ENCODE measurements around the gene TRIM47. TPM values are rescaled to one million over a fixed set of nuclear protein-coding genes. Genes with fewer than 3 reads are reported as not detected.

The TRIM47 gene
- total RNA-seq, 1 donor from 2014 or later: 46.3 TPM

- TF ChIP-seq, protein P1, sequence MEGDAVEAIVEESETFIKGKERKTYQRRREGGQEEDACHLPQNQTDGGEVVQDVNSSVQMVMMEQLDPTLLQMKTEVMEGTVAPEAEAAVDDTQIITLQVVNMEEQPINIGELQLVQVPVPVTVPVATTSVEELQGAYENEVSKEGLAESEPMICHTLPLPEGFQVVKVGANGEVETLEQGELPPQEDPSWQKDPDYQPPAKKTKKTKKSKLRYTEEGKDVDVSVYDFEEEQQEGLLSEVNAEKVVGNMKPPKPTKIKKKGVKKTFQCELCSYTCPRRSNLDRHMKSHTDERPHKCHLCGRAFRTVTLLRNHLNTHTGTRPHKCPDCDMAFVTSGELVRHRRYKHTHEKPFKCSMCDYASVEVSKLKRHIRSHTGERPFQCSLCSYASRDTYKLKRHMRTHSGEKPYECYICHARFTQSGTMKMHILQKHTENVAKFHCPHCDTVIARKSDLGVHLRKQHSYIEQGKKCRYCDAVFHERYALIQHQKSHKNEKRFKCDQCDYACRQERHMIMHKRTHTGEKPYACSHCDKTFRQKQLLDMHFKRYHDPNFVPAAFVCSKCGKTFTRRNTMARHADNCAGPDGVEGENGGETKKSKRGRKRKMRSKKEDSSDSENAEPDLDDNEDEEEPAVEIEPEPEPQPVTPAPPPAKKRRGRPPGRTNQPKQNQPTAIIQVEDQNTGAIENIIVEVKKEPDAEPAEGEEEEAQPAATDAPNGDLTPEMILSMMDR (IDR thresholded peaks at IDR 0.05): no peak
- Mint-ChIP-seq H3K4me3 (ENCODE audit: unreplicated experiment) (no peak overlapping the region), H3K27ac (ENCODE audit: unreplicated experiment) (no peak overlapping the region), H3K9me3 (ENCODE audit: low read depth) (no peaks in the 10 kb centered on the region), H3K4me1 (ENCODE audit: low read depth) (no peaks in the 10 kb centered on the region), H3K27me3 (ENCODE audit: low read depth) (no peaks in the 10 kb centered on the region), H3K36me3 (ENCODE audit: low read depth) (peaks cover 5% of the 10 kb centered on the region)
- no peak for DNase-seq (ENCODE audit: low spot score)
Measured at GRCh38 chr17:75925103-75925502, 46.7 kb upstream of the TRIM47 start.

DNA sequence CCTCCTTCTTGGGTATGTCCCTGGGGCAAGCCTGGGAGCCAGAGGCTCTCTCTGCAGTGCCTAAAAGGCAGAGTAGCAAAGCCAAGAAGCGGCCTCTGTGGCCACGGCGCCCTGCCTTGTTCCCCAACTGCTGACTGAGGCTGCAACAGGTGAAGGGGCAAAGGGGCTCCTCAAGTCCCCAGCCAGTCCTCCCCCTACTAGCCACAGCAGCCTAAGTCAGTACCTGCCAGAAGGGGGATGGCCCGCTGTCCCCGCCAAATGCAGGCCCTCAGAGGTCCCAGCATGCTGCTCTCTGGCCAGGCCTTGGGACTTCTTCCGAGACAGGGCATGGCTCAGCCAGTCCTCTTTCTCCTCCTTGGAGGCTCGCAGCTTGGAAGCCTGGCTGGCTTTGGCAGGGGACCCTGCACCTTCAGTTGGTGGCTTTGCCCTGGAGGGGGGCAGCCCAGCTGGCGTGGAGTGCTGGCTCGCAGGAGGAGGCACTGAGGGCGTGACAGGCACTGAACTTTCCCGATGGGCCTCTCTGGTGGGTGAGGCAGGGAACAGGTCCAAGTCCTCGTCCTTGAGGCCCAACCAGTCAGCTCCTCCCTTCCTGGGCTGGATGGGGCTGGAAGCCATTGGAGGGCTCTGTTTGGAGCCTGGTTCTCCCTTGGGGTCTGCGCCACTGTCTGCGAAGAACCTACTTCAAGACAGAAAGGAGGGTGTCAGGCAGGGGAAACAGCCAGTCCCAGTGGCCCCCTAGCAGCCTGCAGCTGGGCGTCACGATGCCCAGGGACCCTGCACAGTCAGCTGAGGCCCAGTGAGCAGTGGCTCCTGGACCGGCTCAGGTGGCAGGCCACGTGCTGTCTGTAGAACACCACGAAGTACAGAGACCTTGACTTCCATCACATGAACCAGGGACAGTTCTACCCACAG lies 44.8 kb upstream of the TRIM47 start:
- Mint-ChIP-seq H3K4me1 (ENCODE audit: low read depth) (no peaks in the 10 kb centered on the region), H3K9me3 (ENCODE audit: low read depth) (no peaks in the 10 kb centered on the region), H3K27ac (ENCODE audit: unreplicated experiment) (no peak overlapping the region), H3K27me3 (ENCODE audit: low read depth) (no peaks in the 10 kb centered on the region), H3K4me3 (ENCODE audit: unreplicated experiment) (no peak overlapping the region), H3K36me3 (ENCODE audit: low read depth) (peaks cover 9% of the 10 kb centered on the region)
- no peak for DNase-seq (ENCODE audit: low spot score)
- TF ChIP-seq, protein P1 (IDR thresholded peaks at IDR 0.05): no peak

DNA sequence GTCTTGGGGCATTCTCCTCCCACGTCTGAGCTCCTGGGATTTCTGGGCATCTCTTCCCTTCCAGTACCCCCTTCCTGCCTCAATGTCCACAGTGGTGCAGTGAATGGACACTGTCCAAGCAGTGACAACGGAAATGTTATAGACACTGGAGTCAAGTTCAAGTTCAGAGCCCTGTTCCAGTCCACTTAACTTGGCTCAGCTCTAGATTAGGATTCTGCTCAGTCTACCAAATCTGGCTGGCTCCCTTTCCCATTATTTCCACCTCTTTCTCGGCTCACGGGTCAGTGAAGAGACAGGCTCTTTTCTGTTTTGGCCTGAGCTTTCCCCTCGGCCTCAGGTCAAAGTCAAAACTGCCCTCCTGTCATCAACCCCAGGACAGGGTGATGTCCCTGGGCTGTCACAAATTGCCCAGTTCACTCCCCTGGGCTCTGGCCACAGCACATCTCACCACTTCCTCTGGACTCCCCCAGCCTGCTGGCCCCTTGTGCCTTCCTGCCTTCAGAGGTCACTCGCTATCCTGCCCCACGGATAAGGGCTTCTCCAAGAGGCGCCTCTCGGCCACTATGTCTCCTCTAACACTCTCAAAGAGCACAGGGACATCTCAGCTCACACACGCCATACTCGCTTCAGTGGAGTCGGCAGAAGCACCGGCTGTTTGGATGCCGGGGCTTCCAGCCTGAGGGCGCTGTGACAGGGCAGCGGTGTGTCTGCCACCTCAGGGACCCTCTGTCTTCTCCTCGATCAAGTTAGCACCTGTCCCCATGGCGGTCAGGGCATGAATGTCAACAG lies 44.0 kb upstream of the TRIM47 start:
- Mint-ChIP-seq H3K9me3 (ENCODE audit: low read depth) (no peaks in the 10 kb centered on the region), H3K27ac (ENCODE audit: unreplicated experiment) (no peak overlapping the region), H3K36me3 (ENCODE audit: low read depth) (peaks cover 6% of the 10 kb centered on the region), H3K4me3 (ENCODE audit: unreplicated experiment) (no peak overlapping the region), H3K4me1 (ENCODE audit: low read depth) (no peaks in the 10 kb centered on the region), H3K27me3 (ENCODE audit: low read depth) (no peaks in the 10 kb centered on the region)
- no peak for DNase-seq (ENCODE audit: low spot score)
- TF ChIP-seq, protein P1 (IDR thresholded peaks at IDR 0.05): no peak

GRCh38 chr17:75921596-75921995 lies 43.2 kb upstream of the TRIM47 start:
- no peaks in the 10 kb centered on the region for H3K4me1 Mint-ChIP-seq (ENCODE audit: low read depth)

More at GRCh38 chr17:75921596-75921995, 43.2 kb upstream of the TRIM47 start:
- TF ChIP-seq, protein P1 (IDR thresholded peaks at IDR 0.05): no peak
- DNase-seq (ENCODE audit: low spot score): no peak
- Mint-ChIP-seq H3K27me3 (ENCODE audit: low read depth) (no peaks in the 10 kb centered on the region), H3K9me3 (ENCODE audit: low read depth) (no peaks in the 10 kb centered on the region), H3K27ac (ENCODE audit: unreplicated experiment) (no peak overlapping the region), H3K36me3 (ENCODE audit: low read depth) (peaks cover 7% of the 10 kb centered on the region), H3K4me3 (ENCODE audit: unreplicated experiment) (no peak overlapping the region)

Measured in chondrocyte (in vitro differentiated cells).